ENCODE data around the gene NPTX1.

Gene NPTX1

DNA sequence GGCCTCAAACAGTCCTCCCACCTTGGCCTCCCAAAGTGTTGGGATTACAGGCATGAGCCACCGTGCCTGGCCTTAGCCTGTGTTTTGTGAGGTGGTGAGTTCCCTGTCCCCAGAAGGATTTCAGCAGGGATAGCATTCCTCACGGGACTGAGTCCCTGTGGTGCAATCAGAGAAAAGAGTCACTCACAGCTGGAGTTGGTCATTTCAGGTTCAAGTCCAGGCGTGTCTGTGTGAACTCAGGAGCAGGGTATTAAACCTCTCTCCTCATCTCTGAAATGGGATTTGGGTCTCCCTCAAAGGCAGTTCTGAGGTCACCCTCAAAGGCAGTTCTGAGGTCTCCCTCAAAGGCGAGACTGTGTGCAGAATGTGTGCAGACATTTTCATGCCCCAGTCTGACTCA, 28.6 kb downstream of the NPTX1 start:
- Histone ChIP-seq H2AFZ (ENCODE audit: low read depth) (no peak overlapping the region), H3K27ac (no peak overlapping the region), H3K4me3 (IDR thresholded peaks at IDR 0.05; ENCODE audit: insufficient read depth, low read depth, low read length) (no peak overlapping the region), H3K4me2 (no peak overlapping the region), H4K20me1 (ENCODE audit: insufficient read depth) (no peaks in the 10 kb centered on the region), H3K36me3 (ENCODE audit: insufficient read depth) (no peaks in the 10 kb centered on the region), H3K4me1 (ENCODE audit: low read depth, poor library complexity, severe bottlenecking) (no peaks in the 10 kb centered on the region), H3K79me2 (ENCODE audit: insufficient read depth, low read depth) (no peaks in the 10 kb centered on the region), H3K9ac (no peak overlapping the region), H3K27me3 (ENCODE audit: insufficient read depth, low read depth) (peaks cover 93% of the 10 kb centered on the region)
- TF ChIP-seq, protein P1, sequence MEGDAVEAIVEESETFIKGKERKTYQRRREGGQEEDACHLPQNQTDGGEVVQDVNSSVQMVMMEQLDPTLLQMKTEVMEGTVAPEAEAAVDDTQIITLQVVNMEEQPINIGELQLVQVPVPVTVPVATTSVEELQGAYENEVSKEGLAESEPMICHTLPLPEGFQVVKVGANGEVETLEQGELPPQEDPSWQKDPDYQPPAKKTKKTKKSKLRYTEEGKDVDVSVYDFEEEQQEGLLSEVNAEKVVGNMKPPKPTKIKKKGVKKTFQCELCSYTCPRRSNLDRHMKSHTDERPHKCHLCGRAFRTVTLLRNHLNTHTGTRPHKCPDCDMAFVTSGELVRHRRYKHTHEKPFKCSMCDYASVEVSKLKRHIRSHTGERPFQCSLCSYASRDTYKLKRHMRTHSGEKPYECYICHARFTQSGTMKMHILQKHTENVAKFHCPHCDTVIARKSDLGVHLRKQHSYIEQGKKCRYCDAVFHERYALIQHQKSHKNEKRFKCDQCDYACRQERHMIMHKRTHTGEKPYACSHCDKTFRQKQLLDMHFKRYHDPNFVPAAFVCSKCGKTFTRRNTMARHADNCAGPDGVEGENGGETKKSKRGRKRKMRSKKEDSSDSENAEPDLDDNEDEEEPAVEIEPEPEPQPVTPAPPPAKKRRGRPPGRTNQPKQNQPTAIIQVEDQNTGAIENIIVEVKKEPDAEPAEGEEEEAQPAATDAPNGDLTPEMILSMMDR (conservative IDR thresholded peaks at IDR 0.05; ENCODE audit: low read depth, low read length) = no peak

DNA sequence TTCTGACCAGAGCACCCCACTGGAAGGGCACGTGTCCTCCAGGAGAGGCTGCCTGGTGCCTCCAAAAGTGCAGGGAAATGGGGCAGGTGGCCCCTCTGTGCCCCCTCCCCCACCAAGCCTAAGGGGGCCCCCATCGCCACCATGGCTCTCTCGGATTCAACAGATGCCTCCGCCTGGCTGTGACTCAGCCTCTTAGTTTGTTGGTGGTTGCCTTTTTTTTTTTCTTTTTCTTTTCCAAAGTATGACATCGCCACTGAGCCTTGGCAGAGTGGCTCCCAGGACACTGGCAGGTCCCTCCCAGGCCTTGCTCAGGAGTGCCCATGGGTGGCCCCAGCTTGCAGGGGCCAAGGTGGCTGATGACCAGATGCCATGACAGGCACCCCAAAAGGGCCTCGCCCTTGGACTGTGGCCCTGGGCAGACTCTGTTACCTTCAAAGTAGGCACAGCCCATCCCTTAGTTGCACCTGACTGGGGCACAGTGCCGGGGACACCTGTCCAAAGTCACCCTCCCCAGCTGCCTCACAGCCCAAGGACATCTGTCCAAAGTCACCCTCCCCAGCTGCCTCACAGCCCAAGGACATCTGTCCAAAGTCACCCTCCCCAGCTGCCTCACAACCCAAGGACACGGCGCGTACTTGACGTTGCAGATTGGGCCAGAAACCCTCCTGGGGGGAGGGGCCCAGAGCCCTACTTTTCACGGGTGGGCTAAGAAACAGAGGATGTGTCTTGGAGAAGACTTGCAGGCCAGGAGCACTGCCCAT, 29.6 kb downstream of the NPTX1 start:
- H3K79me2 ChIP-seq (ENCODE audit: insufficient read depth, low read depth) = no peaks in the 10 kb centered on the region
- H3K9ac ChIP-seq = no peak overlapping the region
- H3K4me3 ChIP-seq (IDR thresholded peaks at IDR 0.05; ENCODE audit: insufficient read depth, low read depth, low read length) = no peak overlapping the region
- no peak overlapping the region for H3K4me2 ChIP-seq
- H3K4me1 ChIP-seq (ENCODE audit: low read depth, poor library complexity, severe bottlenecking) = no peaks in the 10 kb centered on the region
- H3K36me3 ChIP-seq (ENCODE audit: insufficient read depth) = no peaks in the 10 kb centered on the region
- no peaks in the 10 kb centered on the region for H4K20me1 ChIP-seq (ENCODE audit: insufficient read depth)
- H3K27ac ChIP-seq = no peak overlapping the region
- no peak overlapping the region for H2AFZ ChIP-seq (ENCODE audit: low read depth)
- TF ChIP-seq, protein P1 (conservative IDR thresholded peaks at IDR 0.05; ENCODE audit: low read depth, low read length) = no peak
- H3K27me3 ChIP-seq (ENCODE audit: insufficient read depth, low read depth) = peaks cover 96% of the 10 kb centered on the region

DNA sequence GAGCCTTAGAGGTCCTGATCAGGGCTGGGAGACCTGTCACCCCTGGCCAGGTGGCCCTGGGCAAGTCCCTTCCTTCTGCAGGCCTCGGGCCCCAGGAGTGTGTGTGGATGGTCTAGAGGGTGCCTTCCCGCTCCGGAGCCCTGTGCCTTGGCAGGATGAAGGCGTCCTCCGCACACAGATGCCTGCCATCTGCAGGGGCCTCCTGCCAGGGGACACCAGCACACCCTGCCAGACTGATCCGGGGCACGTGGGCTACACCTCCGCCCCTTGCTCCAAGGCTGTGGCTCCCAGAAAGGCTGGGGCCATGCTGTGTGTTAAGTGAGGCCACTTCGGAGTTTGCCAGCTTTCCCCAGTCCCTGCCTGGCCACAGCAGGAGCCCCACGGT, 30.7 kb downstream of the NPTX1 start:
- H3K4me2 ChIP-seq = no peak overlapping the region
- no peak overlapping the region for H3K27ac ChIP-seq
- H3K79me2 ChIP-seq (ENCODE audit: insufficient read depth, low read depth) = no peaks in the 10 kb centered on the region
- TF ChIP-seq, protein P1 (conservative IDR thresholded peaks at IDR 0.05; ENCODE audit: low read depth, low read length) = no peak
- H3K4me3 ChIP-seq (IDR thresholded peaks at IDR 0.05; ENCODE audit: insufficient read depth, low read depth, low read length) = no peak overlapping the region
- H3K36me3 ChIP-seq (ENCODE audit: insufficient read depth) = no peaks in the 10 kb centered on the region
- no peaks in the 10 kb centered on the region for H3K4me1 ChIP-seq (ENCODE audit: low read depth, poor library complexity, severe bottlenecking)
- no peak overlapping the region for H2AFZ ChIP-seq (ENCODE audit: low read depth)
- H4K20me1 ChIP-seq (ENCODE audit: insufficient read depth) = no peaks in the 10 kb centered on the region
- peaks cover 96% of the 10 kb centered on the region for H3K27me3 ChIP-seq (ENCODE audit: insufficient read depth, low read depth)
- H3K9ac ChIP-seq = no peak overlapping the region

DNA sequence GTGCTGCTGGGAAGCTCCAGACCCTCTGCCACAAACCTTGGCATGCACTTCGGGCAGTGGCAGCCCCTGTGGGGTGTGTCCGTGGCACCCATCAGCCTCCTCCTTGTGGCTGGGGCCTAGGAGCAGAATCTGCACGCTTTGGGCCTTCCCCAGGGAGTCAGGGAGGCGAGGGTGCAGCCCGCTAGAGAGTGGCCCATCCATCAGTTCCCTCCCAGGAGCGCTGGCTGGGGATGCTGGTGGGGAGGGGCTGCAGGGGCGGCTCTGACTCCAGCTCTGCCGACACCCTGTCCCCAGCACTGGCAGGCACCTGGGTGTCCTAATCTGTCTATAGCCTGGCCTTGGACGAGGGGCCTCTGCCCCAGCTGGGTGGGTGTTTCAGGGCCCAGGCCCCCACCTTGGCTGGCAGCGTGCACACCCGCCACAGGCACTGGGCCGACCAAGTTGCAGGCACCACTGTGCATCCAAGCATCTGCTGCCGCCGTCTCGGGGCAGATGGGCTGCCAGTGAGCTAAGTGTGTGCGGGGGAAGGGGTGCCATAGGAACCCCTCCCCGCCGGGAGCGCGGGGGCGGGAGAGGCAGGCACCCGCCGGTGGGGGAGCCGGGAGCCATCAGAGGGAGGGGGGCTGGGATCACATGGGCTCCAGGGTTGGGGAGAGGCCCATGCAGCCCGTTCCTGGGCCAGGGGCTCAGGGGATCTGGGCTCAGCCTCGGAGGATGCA, 31.2 kb downstream of the NPTX1 start:
- Histone ChIP-seq H2AFZ (ENCODE audit: low read depth) (no peak overlapping the region), H3K27me3 (ENCODE audit: insufficient read depth, low read depth) (peaks cover 96% of the 10 kb centered on the region), H3K9ac (no peak overlapping the region)

More for the DNA sequence above, 31.2 kb downstream of the NPTX1 start:
- TF ChIP-seq, protein P1 (conservative IDR thresholded peaks at IDR 0.05; ENCODE audit: low read depth, low read length) = no peak
- H3K4me3 ChIP-seq (IDR thresholded peaks at IDR 0.05; ENCODE audit: insufficient read depth, low read depth, low read length) = no peak overlapping the region
- no peak overlapping the region for H3K27ac ChIP-seq
- H3K36me3 ChIP-seq (ENCODE audit: insufficient read depth) = no peaks in the 10 kb centered on the region
- no peaks in the 10 kb centered on the region for H4K20me1 ChIP-seq (ENCODE audit: insufficient read depth)
- no peaks in the 10 kb centered on the region for H3K4me1 ChIP-seq (ENCODE audit: low read depth, poor library complexity, severe bottlenecking)
- no peak overlapping the region for H3K4me2 ChIP-seq
- H3K79me2 ChIP-seq (ENCODE audit: insufficient read depth, low read depth) = no peaks in the 10 kb centered on the region
